ENCODE results near the gene MSI2. TPM values are rescaled to one million over a fixed set of nuclear protein-coding genes. Genes with fewer than 3 reads are reported as not detected.

The MSI2 gene
- total and polyA plus RNA-seq, 2 experiments from 2014 or later = 4.3 to 17.9 TPM

DNA sequence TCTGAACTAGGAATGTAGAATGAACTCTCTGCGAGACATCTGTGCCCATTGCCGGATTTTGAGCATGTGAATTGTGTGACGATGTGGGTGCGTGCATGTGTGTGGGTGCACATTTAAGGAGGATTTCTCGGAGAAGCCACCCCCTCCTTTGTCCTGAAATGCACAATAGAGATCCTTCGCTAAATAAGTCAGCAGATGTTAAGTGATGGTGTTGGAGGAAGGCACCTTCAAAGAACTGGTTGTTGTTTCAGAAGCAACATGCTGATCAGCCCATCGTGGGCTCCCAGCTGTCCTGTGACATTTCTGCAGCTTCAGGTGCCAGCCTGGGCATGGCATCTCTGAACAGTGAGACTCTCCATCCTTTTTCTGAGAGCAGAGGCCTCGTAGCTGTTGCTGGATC, 194.9 kb downstream of the MSI2 start:
- H4K20me1 ChIP-seq (ENCODE audit: insufficient read depth) = no peaks in the 10 kb centered on the region
- no peaks in the 10 kb centered on the region for H3K79me2 ChIP-seq (ENCODE audit: insufficient read depth)
- DNase-seq = no peak
- H3K4me2 ChIP-seq (ENCODE audit: unreplicated experiment) = no peak overlapping the region
- no peaks in the 10 kb centered on the region for H3K36me3 ChIP-seq (ENCODE audit: low read depth)
- in situ Hi-C loops (cut with MboI) = no loop called here
- H2AFZ ChIP-seq = no peak overlapping the region
- H3F3A ChIP-seq (ENCODE audit: insufficient read depth) = no peaks in the 10 kb centered on the region
- no peak for TF ChIP-seq EZH2 (IDR thresholded peaks at IDR 0.05; ENCODE audit: insufficient read depth, poor library complexity, severe bottlenecking)
- no peak for TF ChIP-seq EZH2phosphoT487 (IDR thresholded peaks at IDR 0.05; ENCODE audit: insufficient read depth, low read depth)
- WGBS, 2 experiments (ENCODE audit: low coverage in 1 of 2, low lambda C conversion rate in 2 of 2, missing lambda C conversion rate in 2 of 2) = 91 to 94% methylated on average over 8 of the region's 8 CpGs
- no peaks in the 10 kb centered on the region for H3K4me1 ChIP-seq (ENCODE audit: insufficient read depth)
- no peaks in the 10 kb centered on the region for H3K27me3 ChIP-seq (replicated peaks; ENCODE audit: insufficient read depth)
- no peaks in the 10 kb centered on the region for H3K9me2 ChIP-seq (ENCODE audit: insufficient read depth)
- H3K4me3 ChIP-seq = no peak overlapping the region
- H3K9ac ChIP-seq = no peak overlapping the region
- no peaks in the 10 kb centered on the region for H3K9me3 ChIP-seq (ENCODE audit: low read depth)
- no peak overlapping the region for H3K27ac ChIP-seq

DNA sequence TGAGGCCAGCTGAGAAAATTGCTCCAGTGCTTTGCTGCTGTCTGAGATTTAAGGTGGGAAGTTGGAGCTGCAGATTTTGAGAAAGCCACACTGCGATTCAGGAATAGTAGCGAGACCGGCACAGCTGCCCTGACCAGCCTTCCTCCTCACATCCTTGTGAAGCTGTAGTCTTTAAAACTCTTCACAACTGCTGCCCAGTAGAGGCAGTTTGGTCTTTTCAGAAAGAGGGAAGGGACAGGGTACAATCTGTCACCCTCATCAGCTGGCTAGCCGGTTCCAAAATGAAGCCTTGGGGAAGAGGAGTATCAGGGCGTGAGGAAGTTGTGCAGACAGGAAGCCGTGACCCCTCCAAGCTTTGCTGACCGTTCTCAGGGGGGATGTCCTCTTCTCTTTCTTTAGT, 195.3 kb downstream of the MSI2 start:
- Histone ChIP-seq H2AFZ (no peak overlapping the region), H3K4me3 (no peak overlapping the region), H4K20me1 (ENCODE audit: insufficient read depth) (no peaks in the 10 kb centered on the region), H3K36me3 (ENCODE audit: low read depth) (no peaks in the 10 kb centered on the region), H3F3A (ENCODE audit: insufficient read depth) (no peaks in the 10 kb centered on the region), H3K9me2 (ENCODE audit: insufficient read depth) (no peaks in the 10 kb centered on the region), H3K4me1 (ENCODE audit: insufficient read depth) (no peaks in the 10 kb centered on the region), H3K4me2 (ENCODE audit: unreplicated experiment) (no peak overlapping the region), H3K9me3 (ENCODE audit: low read depth) (no peaks in the 10 kb centered on the region), H3K79me2 (ENCODE audit: insufficient read depth) (no peaks in the 10 kb centered on the region), H3K27me3 (replicated peaks; ENCODE audit: insufficient read depth) (no peaks in the 10 kb centered on the region), H3K27ac (no peak overlapping the region), H3K9ac (no peak overlapping the region)
- no peak for TF ChIP-seq EZH2 (IDR thresholded peaks at IDR 0.05; ENCODE audit: insufficient read depth, poor library complexity, severe bottlenecking)
- DNase-seq = no peak
- 90 to 93% methylated on average over 7 of the region's 7 CpGs for WGBS, 2 experiments (ENCODE audit: low coverage in 1 of 2, low lambda C conversion rate in 2 of 2, missing lambda C conversion rate in 2 of 2)
- in situ Hi-C loops (cut with MboI) = no loop called here

GRCh38 chr17:57453841-57454425, 197.6 kb downstream of the MSI2 start:
- WGBS, 2 experiments (ENCODE audit: low coverage in 1 of 2, low lambda C conversion rate in 2 of 2, missing lambda C conversion rate in 2 of 2) = 92 to 97% methylated on average over 7 of the region's 7 CpGs
- H3F3A ChIP-seq (ENCODE audit: insufficient read depth) = no peaks in the 10 kb centered on the region
- H3K36me3 ChIP-seq (ENCODE audit: low read depth) = no peaks in the 10 kb centered on the region
- H3K4me1 ChIP-seq (ENCODE audit: insufficient read depth) = no peaks in the 10 kb centered on the region
- H4K20me1 ChIP-seq (ENCODE audit: insufficient read depth) = no peaks in the 10 kb centered on the region
- H3K4me3 ChIP-seq = no peak overlapping the region
- in situ Hi-C loops (cut with MboI) = no loop called here
- no peak overlapping the region for H3K4me2 ChIP-seq (ENCODE audit: unreplicated experiment)
- H3K9ac ChIP-seq = no peak overlapping the region
- TF ChIP-seq EZH2phosphoT487 (IDR thresholded peaks at IDR 0.05; ENCODE audit: insufficient read depth, low read depth) (no peak), EZH2 (IDR thresholded peaks at IDR 0.05; ENCODE audit: insufficient read depth, poor library complexity, severe bottlenecking) (no peak)
- no peaks in the 10 kb centered on the region for H3K9me3 ChIP-seq (ENCODE audit: low read depth)
- no peak for DNase-seq
- no peak overlapping the region for H3K27ac ChIP-seq
- no peaks in the 10 kb centered on the region for H3K27me3 ChIP-seq (replicated peaks; ENCODE audit: insufficient read depth)
- H3K79me2 ChIP-seq (ENCODE audit: insufficient read depth) = no peaks in the 10 kb centered on the region
- no peak overlapping the region for H2AFZ ChIP-seq
- no peaks in the 10 kb centered on the region for H3K9me2 ChIP-seq (ENCODE audit: insufficient read depth)

DNA sequence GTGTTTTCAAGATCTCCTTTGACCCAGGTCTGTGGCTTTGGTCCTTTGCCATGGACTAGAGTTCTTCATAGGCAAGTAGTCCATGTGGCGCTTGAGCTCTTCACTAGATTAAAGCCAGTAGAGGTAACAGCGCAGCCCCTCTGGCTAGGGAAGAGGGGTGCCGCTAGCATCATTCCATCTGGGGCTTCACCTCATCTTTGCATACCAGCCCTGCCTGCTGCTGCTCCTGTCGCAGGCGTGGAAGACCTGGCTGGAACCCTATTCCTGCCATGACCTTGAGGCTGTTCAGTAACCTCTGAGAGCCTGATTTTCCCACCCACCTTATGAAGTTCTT, 198.4 kb downstream of the MSI2 start:
- 98 to 100% methylated on average over 5 of the region's 5 CpGs for WGBS, 2 experiments (ENCODE audit: low coverage in 1 of 2, low lambda C conversion rate in 2 of 2, missing lambda C conversion rate in 2 of 2)
- TF ChIP-seq EZH2 (IDR thresholded peaks at IDR 0.05; ENCODE audit: insufficient read depth, poor library complexity, severe bottlenecking) (no peak), EZH2phosphoT487 (IDR thresholded peaks at IDR 0.05; ENCODE audit: insufficient read depth, low read depth) (no peak)
- Histone ChIP-seq H3K4me2 (ENCODE audit: unreplicated experiment) (no peak overlapping the region), H2AFZ (no peak overlapping the region), H3K9me3 (ENCODE audit: low read depth) (no peaks in the 10 kb centered on the region), H3K9me2 (ENCODE audit: insufficient read depth) (no peaks in the 10 kb centered on the region), H3K4me1 (ENCODE audit: insufficient read depth) (no peaks in the 10 kb centered on the region), H3K27ac (no peak overlapping the region), H4K20me1 (ENCODE audit: insufficient read depth) (no peaks in the 10 kb centered on the region), H3K9ac (no peak overlapping the region), H3K79me2 (ENCODE audit: insufficient read depth) (no peaks in the 10 kb centered on the region), H3K27me3 (replicated peaks; ENCODE audit: insufficient read depth) (no peaks in the 10 kb centered on the region), H3F3A (ENCODE audit: insufficient read depth) (no peaks in the 10 kb centered on the region), H3K4me3 (no peak overlapping the region), H3K36me3 (ENCODE audit: low read depth) (no peaks in the 10 kb centered on the region)
- DNase-seq = no peak
- in situ Hi-C loops (cut with MboI) = no loop called here

Measured in GM23248 (cell line).